Activated naive CD4-positive, alpha-beta T cell treated with Interleukin-2 at 50 U/mL for 16 hours (primary cell): ENCODE data around the gene RTN4IP1.

Source experiments
- DNase-seq: peaks from one replicate; pipeline ENCODE4 v3.0.0-alpha.2; 2020

Gene RTN4IP1

DNA sequence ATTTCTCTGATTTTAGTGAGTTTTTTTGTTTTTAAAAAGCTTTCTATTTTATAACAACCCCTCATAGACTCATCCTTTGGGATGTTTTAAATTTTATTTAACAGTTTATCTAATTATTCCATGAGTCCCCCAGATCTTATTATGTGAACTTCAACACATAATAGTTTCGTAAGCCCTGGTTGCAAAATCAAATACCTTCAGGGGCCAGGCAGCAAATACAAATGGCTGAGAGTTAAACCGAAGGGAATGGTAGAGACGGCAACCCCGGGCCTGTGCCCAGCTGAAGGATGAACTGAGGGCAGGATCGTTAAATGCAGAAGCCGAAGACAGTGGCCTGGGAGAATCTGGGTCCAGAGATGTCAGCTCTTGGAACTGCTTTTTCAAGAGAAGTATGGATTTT lies 88.4 kb downstream of the RTN4IP1 start:
- no peak for DNase-seq

DNA sequence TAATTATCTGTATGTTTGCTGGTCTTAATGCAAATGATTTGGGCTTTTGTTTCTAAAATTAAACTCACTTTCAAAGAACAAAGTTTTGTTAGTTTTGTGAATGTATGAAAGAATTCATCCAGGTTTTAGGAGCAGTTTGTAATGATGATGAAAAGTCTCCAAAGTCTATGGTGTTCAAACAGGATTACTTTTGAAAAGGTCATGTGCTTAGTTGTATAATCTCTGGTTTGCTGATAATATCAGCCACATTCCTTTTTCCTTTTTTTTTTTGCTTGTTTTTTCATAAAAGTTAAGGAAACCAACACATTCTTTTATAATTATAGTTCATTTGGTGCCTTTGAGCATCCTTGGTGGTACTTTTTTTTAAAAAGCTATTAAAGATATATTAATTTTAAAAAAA lies 88.9 kb downstream of the RTN4IP1 start:
- no peak for DNase-seq

DNA sequence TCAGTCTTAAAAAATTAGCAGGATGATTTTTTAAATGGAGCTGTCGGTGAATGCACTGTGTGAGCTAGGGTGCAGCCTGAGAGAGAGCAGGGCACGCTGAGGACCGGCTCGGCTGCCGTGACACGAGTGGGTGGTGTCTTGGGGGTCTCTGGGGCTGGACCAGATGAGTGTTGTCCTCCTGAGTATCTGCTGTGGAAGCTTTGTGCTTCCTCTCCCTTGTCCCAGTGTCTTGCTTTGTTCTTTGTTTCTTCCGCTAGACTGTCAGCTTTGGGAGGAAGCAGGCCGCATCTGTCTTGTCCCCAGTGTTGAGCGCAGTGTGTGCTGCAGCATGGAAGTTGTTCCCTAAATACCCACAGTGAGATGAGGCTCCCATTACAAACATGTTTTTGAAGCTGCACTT lies 89.4 kb downstream of the RTN4IP1 start:
- DNase-seq = no peak

DNA sequence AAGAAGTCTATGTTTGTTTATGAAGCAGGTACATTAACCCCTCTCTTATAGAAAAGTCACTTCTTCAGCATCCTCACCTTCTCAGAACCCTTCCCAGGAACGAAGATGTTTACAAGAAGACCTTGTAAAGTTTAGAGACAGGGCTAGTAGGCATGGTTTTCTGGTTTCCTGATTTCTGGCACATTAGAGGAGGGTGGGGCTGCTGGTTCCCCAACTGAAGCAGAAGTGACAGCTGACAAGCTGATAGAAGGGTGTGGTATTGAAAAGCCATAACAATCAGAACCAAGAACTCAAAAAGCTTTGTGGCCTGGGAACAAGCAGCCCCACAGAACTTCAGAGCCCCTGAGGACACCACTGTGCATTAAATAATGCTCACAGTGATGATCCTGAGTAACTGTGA lies 91.2 kb downstream of the RTN4IP1 start:
- no peak for DNase-seq

- DNase-seq = no peak
These were observed 91.6 kb downstream of the RTN4IP1 start for GRCh38 chr6:106537662-106538061.

GRCh38 chr6:106536851-106537250 lies 92.4 kb downstream of the RTN4IP1 start:
- no peak for DNase-seq

GRCh38 chr6:106536357-106536756 lies 92.9 kb downstream of the RTN4IP1 start:
- no peak for DNase-seq

DNA sequence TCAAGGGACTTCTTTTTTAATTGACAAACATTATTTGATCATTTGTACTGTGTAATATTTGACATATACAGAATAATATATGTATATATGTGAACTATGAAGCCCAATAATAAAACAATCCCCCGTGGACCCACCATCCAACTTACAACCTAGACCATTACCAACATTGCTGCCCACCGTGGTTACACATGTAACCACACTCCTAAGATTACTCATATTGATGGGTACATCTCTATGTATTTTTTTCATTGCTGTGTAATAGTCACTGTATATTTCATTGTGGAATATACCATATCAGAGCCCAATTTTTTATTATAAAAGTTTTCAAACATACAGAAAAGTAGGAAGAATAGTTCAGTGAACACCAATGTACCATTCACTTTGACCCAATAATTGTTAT lies 94.3 kb downstream of the RTN4IP1 start:
- no peak for DNase-seq

- peak; percentile 72 for DNase-seq
These were observed 94.7 kb downstream of the RTN4IP1 start for GRCh38 chr6:106534564-106534982.

- no peak for DNase-seq
These were observed 95.3 kb downstream of the RTN4IP1 start for GRCh38 chr6:106534004-106534403.

GRCh38 chr6:106533054-106533453 lies 96.2 kb downstream of the RTN4IP1 start:
- no peak for DNase-seq

DNA sequence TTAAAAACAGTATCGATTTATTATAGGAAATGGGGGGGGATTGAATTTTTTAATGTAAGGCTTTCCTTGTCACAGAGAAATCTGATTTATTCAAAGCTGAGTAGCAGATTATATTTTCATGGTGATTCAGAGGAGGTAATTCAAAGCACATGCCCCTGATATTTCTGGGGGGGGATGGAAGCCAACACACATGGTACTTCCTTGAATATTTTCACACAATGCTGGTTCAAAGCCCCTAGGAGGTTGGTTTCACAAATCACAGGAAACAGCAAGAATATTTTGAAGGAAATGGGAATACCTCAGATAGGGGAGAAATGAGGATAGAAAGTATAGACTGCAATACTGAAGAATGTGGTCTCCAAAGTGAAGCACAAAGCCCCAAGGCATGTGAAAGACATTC lies 98.8 kb downstream of the RTN4IP1 start:
- DNase-seq = no peak

DNA sequence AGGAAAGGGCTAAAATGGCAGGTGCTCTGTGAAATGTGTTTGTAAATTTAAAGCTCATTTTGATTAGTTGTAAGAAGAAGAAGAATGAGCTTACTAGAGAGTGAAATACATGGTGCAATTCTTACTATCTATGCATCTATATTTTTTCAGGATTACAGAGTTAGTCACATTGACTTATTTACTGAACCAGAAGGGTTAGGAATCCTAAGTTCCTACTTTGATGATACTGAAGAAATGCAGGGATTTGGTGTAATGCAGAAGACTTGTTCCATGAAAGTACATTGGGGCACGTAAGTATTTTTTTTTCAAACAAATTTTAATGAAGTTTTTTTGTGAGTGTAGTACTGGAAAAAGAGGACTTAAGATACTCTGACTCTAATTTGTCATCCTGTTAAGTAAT lies 99.3 kb downstream of the RTN4IP1 start:
- no peak for DNase-seq

DNA sequence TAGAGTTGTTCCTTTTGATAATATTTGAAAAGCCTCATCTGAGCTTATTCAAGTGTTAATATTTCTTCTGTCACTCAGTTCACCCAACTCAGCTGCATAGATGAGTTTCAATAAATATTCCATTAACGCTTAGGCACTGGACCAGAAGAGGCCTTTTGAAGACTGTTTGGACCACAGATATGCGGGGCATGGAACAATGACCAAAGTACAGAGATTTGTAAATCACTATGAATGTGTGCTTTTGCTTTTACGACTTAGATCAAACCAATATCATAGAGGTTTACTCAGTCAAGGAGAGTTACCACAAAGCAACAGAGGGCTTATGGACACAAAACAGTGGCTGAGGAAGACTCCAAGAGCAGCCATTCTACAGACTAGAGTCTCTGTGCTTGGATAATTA lies 99.9 kb downstream of the RTN4IP1 start:
- DNase-seq = no peak

DNA sequence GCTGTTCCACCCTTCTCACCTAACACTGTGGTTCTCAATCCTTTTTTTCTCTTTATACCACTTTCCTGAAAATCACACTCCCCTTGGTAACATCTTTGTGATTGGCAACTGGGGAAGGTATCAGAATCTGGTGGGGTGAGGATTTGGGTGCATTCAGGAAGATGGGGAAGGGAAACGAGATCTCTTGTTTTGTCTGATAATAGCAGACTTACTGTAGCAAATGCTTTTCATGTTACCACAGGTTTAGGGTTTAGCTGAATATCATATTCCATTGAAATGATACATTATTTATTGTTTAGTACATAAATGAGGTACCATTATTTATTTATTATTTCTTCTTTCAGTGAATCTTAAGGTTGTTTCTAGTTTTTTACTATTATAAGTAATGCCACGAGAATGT lies 100.8 kb downstream of the RTN4IP1 start:
- DNase-seq = no peak

DNA sequence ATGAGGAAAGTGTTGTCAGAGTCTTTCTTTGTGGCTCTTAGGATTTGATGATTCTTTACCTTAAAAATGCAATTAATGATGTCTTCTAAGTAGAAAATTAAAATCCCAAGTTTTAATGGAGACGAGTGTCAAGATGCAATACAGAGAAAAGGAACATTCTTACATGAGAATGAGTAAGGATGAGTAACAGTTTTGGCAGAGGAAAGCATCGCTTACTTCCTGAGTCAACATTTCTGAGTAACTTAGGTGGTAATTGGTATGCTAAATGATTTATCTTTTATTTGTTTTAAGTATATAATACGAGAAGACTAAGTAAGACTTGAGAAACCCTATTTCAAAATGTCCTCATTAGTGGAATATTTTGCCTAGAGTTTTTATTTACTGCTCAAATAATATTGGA lies 101.3 kb downstream of the RTN4IP1 start:
- DNase-seq = no peak

GRCh38 chr6:106527117-106527516 lies 102.2 kb downstream of the RTN4IP1 start:
- no peak for DNase-seq

DNA sequence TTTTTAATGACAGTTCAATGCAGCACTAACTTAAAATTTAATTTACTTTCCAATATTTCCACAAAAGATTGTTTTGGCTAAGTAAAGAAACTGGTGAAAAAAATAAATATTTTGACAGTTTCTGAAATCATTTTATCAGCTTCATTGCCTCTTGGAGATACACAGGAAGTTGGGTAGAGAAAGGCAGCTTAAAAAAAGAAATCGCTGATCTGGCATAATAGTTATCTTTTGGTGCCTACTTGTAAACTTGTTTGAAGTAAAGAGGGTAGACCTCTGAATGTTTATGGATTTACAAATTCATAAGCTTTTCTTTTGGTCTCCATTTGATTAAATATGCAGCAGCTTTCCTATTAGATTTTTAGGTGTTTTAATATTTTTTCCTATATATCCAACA lies 103.4 kb downstream of the RTN4IP1 start:
- no peak for DNase-seq

DNA sequence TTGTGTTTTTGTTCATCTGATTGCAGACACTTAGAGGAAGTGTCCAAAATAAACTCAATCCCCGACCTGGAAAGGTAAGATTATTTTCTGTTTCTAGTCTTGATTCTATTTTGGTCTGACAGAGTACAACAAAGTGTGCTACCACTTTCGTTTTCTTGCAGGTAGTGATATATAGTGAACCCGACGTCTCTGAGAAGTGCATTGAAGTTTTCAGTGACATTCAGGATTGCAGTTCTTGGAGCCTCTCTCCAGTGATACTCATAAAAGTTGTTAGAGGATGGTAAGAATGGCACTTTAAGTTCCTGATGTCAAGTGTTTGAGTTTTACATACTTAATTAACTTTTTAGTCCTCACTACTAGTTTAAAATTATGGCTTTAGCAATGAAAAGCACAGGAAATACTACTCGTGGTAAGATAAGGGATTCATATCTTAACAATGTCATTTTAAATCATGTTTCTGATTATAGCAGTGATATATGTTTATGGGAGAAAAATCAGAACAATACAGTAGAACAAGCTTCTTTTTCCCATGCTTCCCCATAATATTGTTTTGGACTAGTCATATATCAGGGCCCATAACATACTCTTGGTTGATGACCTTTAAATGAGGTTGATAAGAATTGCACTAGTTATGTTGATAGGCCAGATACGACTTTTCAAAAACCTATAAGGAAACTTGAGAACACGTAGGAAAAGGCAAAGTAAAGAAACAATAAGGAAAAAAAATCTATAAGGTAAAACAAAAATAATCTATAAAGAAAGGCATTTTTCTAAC lies 104.0 kb downstream of the RTN4IP1 start:
- no peak for DNase-seq

DNA sequence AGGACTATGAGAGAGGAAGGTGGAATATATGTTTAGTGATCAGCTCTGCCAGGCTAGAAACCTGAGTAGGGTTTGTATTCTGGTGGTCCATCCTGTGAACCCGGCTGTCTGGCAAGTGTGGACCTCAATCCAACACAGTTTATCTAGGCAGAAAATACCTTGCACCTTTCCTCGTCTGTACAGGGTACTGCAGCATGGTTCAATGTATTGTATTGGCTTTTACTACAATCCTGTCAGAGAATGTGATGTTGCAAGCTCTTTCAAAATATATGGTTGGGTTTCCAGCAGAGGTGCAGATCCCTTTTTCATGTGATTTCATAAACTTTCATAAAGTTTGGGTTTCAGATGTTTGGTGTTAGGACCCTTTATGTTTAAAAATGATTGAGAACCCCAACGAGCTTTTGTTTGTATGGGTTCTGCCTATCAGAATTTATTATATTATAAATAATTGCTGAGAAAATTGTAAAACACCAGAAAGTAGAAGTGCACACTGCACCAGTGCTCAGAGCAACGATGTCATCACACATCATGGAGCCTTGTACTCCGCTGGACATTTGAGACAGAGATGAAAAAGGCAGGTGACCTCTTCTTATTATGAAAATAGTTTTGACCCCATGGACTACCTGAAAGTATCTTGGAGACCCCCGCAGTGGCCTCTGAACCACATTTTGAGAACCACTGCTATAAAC lies 106.6 kb downstream of the RTN4IP1 start:
- DNase-seq = no peak
